SW 1271 (cell line): ENCODE data around the gene ADAMTS2.

Source experiments
- DNase-seq, 2 experiments: peaks; one replicate each; lab custom pipeline; 2025; lab: John Stamatoyannopoulos, UW

The ADAMTS2 gene

GRCh38 chr5:179124853-179125788 is 220.1 kb downstream of the ADAMTS2 start:
- no peak for DNase-seq

- no peak for DNase-seq
Measured at GRCh38 chr5:179124273-179124852, 220.9 kb downstream of the ADAMTS2 start.

GRCh38 chr5:179123491-179124272 is 221.6 kb downstream of the ADAMTS2 start:
- no peak for DNase-seq

- DNase-seq = no peak
Measured at GRCh38 chr5:179123109-179123426, 222.2 kb downstream of the ADAMTS2 start.

GRCh38 chr5:179122411-179123108 is 222.7 kb downstream of the ADAMTS2 start:
- DNase-seq = no peak

- DNase-seq = no peak
Measured at GRCh38 chr5:179121667-179122111, 223.6 kb downstream of the ADAMTS2 start.

- no peak for DNase-seq
Measured at GRCh38 chr5:179120951-179121666, 224.2 kb downstream of the ADAMTS2 start.

GRCh38 chr5:179120421-179120861 is 224.8 kb downstream of the ADAMTS2 start:
- DNase-seq = no peak

- DNase-seq = no peak
Measured at GRCh38 chr5:179119415-179120170, 225.7 kb downstream of the ADAMTS2 start.

- DNase-seq = no peak
Measured at GRCh38 chr5:179118756-179119414, 226.4 kb downstream of the ADAMTS2 start.

GRCh38 chr5:179118338-179118737 is 226.9 kb downstream of the ADAMTS2 start:
- no peak for DNase-seq

- DNase-seq = no peak
Measured at GRCh38 chr5:179115845-179116524, 229.3 kb downstream of the ADAMTS2 start.

GRCh38 chr5:179115307-179115706 is 230.0 kb downstream of the ADAMTS2 start:
- no peak for DNase-seq

GRCh38 chr5:179114756-179115155 is 230.5 kb downstream of the ADAMTS2 start:
- DNase-seq = no peak

GRCh38 chr5:179113945-179114641 is 231.2 kb downstream of the ADAMTS2 start:
- no peak for DNase-seq

GRCh38 chr5:179113143-179113530 is 232.1 kb downstream of the ADAMTS2 start:
- DNase-seq = no peak

GRCh38 chr5:179112469-179113142 is 232.7 kb downstream of the ADAMTS2 start:
- DNase-seq = no peak
